PC-9 (cell line): ENCODE data around the gene SNX8. TPM values are rescaled to one million over a fixed set of nuclear protein-coding genes. Genes with fewer than 3 reads are reported as not detected.
"Not testable (repeated sequence)": the region's sequence is repeated elsewhere in the genome, so short reads cannot be mapped to it uniquely, and the experiment has no call there.

Source experiments
- BruUV-seq: library from RNA; stranded (reverse); fragments of 400-500 nt; replicated peaks from 2 replicates; lab custom pipeline; 2021; lab: Mats Ljungman, UMichigan
- CTCF ChIA-PET: fragments of 300-600 bp; sonication (Branson Sonifier 250); formaldehyde crosslinking; loops from one replicate; lab custom pipeline; 2022; ENCODE audit warnings: antibody characterized with exemption; lab: Charles Lee
- POLR2A ChIA-PET: fragments of 300-600 bp; sonication (Branson Sonifier 250); formaldehyde crosslinking; loops from one replicate; lab custom pipeline; 2022; ENCODE audit warnings: antibody characterized with exemption; ENCODE audit not compliant: unreplicated experiment; lab: Charles Lee
- DNase-seq, 2 experiments: peaks; one replicate each; pipeline versions ENCODE4 v3.0.0 to v3.0.0-alpha.2; 2015 to 2022; ENCODE audit warnings: mixed read lengths in 1 of 2
- H2AFZ ChIP-seq: fragments of 200-600 bp; sonication (generic); 2 replicates; pipeline ENCODE4 v1.8.1; 2017; ENCODE audit warnings: antibody characterized with exemption
- H3F3A ChIP-seq: fragments of 200-600 bp; sonication (generic); 2 replicates; pipeline ENCODE4 v1.8.1; 2017; ENCODE audit warnings: antibody characterized with exemption, mild to moderate bottlenecking, low read depth; ENCODE audit not compliant: insufficient read depth
- H3K27ac ChIP-seq: fragments of 200-600 bp; sonication (generic); 2 replicates; pipeline ENCODE4 v1.6.1; 2016; ENCODE audit warnings: mixed run types
- H3K27me3 ChIP-seq: fragments of 200-600 bp; sonication (generic); 2 replicates; pipeline ENCODE4 v1.6.1; 2016; ENCODE audit warnings: low read depth, mixed run types; ENCODE audit not compliant: insufficient read depth
- H3K36me3 ChIP-seq: fragments of 200-600 bp; sonication (generic); 2 replicates; pipeline ENCODE4 v1.6.1; 2016; ENCODE audit warnings: low read depth, mixed run types
- H3K4me1 ChIP-seq: fragments of 200-600 bp; sonication (generic); replicated peaks from 2 replicates; pipeline ENCODE4 v1.6.1; 2016; ENCODE audit warnings: mixed run types; ENCODE audit not compliant: insufficient read depth
- H3K4me2 ChIP-seq: fragments of 200-600 bp; sonication (generic); 2 replicates; pipeline ENCODE4 v1.6.1; 2017; ENCODE audit warnings: mixed run types
- H3K4me3 ChIP-seq: fragments of 200-600 bp; sonication (generic); 2 replicates; pipeline ENCODE4 v1.6.1; 2016; ENCODE audit warnings: mixed run types
- H3K79me2 ChIP-seq: fragments of 200-600 bp; sonication (generic); 2 replicates; pipeline ENCODE4 v1.6.1; 2017; ENCODE audit warnings: low read depth, mixed run types
- H3K9me2 ChIP-seq: fragments of 200-600 bp; sonication (generic); 2 replicates; pipeline ENCODE4 v1.8.1; 2017; ENCODE audit warnings: mild to moderate bottlenecking; ENCODE audit not compliant: insufficient read depth
- H3K9me3 ChIP-seq: fragments of 200-600 bp; sonication (generic); 2 replicates; pipeline ENCODE4 v1.8.1; 2016; ENCODE audit warnings: low read depth; ENCODE audit not compliant: insufficient read depth
- H4K20me1 ChIP-seq: fragments of 200-600 bp; sonication (generic); 2 replicates; pipeline ENCODE4 v1.8.1; 2017; ENCODE audit not compliant: insufficient read depth
- EZH2 ChIP-seq: fragments of 200-600 bp; sonication (generic); IDR thresholded peaks from 2 replicates; pipeline ENCODE4 v1.8.0; 2017; ENCODE audit warnings: antibody characterized with exemption, low read depth
- intact Hi-C: fragments of 100-400 bp; cut with micrococcal nuclease; formaldehyde crosslinking; loops from one replicate; pipeline ENCODE4 v1.10.0; 2022; ENCODE audit not compliant: unreplicated experiment
- total RNA-seq: library from RNA; stranded (reverse); gene quantifications from 2 replicates; pipeline ENCODE4 v1.2.3, GENCODE V29; 2021
- TF ChIP-seq, protein P1 (sequence below): fragments of 200-600 bp; sonication (generic); conservative IDR thresholded peaks from 2 replicates; pipeline ENCODE4 v1.6.1; 2017; ENCODE audit warnings: mixed run types, antibody characterized with exemption, mild to moderate bottlenecking, moderate library complexity

The SNX8 gene
- total RNA-seq, 1 experiment from 2014 or later = 102 TPM

DNA sequence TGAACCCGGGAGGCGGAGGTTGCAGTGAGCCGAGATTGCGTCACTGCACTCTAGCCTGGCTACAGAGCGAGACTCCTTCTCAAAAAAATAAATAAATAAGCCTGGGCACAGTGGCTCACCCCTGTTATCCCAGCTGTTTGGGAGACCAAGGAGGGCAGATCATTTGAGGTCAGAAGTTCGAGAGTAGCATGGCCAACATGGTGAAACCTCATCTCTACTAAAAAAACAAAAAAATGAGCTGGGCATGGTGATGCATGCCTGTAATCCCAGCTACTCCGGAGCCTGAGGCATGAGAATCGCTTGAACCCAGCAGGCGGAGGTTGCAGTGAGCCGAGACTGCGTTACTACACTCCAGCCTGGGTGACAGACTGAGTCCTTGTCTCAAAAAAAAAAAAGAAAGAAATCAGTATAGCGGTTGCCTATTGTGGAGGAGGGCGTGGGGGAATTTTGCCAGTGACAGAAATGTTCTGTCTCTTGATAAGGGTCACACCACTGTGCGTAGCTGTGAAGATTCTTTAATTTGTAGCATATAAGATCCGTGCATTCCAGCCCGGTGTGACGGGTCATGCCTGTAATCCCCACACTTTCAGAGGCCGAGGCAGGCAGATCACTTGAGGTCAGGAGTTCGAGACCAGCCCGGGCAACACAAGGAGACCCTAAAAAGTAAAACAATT, 22.5 kb upstream of the SNX8 start:
- Histone ChIP-seq H3K4me2 (no peak overlapping the region), H3K9me2 (no peaks in the 10 kb centered on the region), H4K20me1 (no peaks in the 10 kb centered on the region; the same call in 1 of the 2 replicates), H3K27ac (no peak overlapping the region), H3F3A (no peaks in the 10 kb centered on the region), H3K36me3 (no peaks in the 10 kb centered on the region), H3K79me2 (no peaks in the 10 kb centered on the region), H3K4me1 (no peaks in the 10 kb centered on the region), H3K9me3 (no peaks in the 10 kb centered on the region), H3K4me3 (no peak overlapping the region), H2AFZ (no peak overlapping the region), H3K27me3 (no peaks in the 10 kb centered on the region)
- TF ChIP-seq, protein P1, sequence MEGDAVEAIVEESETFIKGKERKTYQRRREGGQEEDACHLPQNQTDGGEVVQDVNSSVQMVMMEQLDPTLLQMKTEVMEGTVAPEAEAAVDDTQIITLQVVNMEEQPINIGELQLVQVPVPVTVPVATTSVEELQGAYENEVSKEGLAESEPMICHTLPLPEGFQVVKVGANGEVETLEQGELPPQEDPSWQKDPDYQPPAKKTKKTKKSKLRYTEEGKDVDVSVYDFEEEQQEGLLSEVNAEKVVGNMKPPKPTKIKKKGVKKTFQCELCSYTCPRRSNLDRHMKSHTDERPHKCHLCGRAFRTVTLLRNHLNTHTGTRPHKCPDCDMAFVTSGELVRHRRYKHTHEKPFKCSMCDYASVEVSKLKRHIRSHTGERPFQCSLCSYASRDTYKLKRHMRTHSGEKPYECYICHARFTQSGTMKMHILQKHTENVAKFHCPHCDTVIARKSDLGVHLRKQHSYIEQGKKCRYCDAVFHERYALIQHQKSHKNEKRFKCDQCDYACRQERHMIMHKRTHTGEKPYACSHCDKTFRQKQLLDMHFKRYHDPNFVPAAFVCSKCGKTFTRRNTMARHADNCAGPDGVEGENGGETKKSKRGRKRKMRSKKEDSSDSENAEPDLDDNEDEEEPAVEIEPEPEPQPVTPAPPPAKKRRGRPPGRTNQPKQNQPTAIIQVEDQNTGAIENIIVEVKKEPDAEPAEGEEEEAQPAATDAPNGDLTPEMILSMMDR = no peak
- no peak for TF ChIP-seq EZH2
- BruUV-seq = no TSS peak
- POLR2A ChIA-PET = interaction anchor here (0.6 kb wide), 1 partner anchor 1537 kb away, joined by 4 read pairs; no protein-coding TSS in a partner anchor
- no peak for DNase-seq
- CTCF ChIA-PET = interaction anchor here (0.6 kb wide), 1 partner anchor 604 kb away, joined by 3 read pairs; no protein-coding TSS in a partner anchor
- intact Hi-C loops = no loop called here

DNA sequence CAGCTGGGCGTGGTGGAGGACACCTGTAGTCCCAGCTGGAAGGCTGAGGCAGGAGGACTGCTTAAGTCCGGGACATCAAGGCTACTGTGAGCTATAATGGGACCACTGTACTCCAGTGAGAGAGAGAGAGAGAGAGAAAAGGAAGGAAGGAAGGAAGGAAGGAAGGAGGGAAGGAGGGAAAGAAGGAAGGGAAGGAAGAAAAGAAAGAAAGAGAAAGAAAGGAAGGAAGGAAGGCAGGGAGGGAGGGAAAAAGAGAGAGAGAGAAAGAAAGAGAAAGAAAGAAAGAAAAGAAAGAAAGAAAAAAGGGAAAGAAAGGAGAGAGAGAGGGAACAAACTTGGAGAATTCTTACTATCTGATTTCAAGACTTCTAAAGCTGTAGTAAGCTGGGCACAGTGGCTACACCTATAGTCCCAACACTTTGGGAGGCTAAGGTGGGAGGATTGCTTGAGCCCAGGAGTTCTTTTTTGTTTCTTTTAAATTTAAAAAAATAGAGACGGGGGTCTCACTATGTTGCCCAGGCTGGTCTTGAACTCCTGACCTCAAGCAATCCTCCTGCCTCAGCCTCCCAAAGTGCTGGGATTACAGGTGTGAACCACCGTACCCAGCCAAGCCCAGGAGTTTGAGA, 18.5 kb upstream of the SNX8 start:
- H3K79me2 ChIP-seq, H3F3A ChIP-seq, H3K4me2 ChIP-seq, H3K9me3 ChIP-seq, H3K9me2 ChIP-seq, H3K27me3 ChIP-seq, H3K4me1 ChIP-seq, H4K20me1 ChIP-seq, POLR2A ChIA-PET, H3K4me3 ChIP-seq, H3K36me3 ChIP-seq, H3K27ac ChIP-seq, CTCF ChIA-PET, BruUV-seq, intact Hi-C loops, DNase-seq, H2AFZ ChIP-seq: not testable (repeated sequence)

DNA sequence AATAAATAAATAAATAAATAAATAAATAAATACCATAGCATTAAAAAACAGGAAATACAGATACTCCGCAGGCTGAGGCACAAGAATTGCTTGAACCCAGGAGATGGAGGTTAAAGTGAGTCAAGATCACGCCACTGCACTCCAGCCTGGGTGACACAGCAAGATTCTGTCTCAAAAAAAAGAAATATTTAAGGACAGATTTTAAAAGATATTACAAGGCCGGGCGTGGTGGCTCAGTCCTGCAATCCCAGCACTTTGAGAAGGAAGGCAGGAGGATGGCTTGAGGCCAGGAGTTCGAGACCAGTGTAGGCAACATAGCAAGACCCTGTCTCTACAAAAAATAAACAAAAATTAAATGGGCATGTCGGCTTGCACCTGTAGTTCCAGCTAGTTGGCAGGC, 17.5 kb upstream of the SNX8 start:
- BruUV-seq = no TSS peak
- no peaks in the 10 kb centered on the region for H3F3A ChIP-seq
- no peaks in the 10 kb centered on the region for H3K9me2 ChIP-seq
- H2AFZ ChIP-seq = no peak overlapping the region
- no peak for TF ChIP-seq EZH2
- TF ChIP-seq, protein P1 = no peak
- H3K36me3 ChIP-seq = no peaks in the 10 kb centered on the region
- CTCF ChIA-PET = no interaction called here
- no peaks in the 10 kb centered on the region for H3K4me1 ChIP-seq
- intact Hi-C loops = no loop called here
- H3K27ac ChIP-seq = no peak overlapping the region
- no peaks in the 10 kb centered on the region; the same call in 1 of the 2 replicates for H4K20me1 ChIP-seq
- no peaks in the 10 kb centered on the region for H3K27me3 ChIP-seq
- POLR2A ChIA-PET = no interaction called here
- H3K9me3 ChIP-seq = no peaks in the 10 kb centered on the region
- DNase-seq = no peak
- no peaks in the 10 kb centered on the region for H3K79me2 ChIP-seq
- H3K4me2 ChIP-seq = no peak overlapping the region
- no peak overlapping the region for H3K4me3 ChIP-seq
